Measurements from ENCODE around the gene CACNA2D2.

DNA sequence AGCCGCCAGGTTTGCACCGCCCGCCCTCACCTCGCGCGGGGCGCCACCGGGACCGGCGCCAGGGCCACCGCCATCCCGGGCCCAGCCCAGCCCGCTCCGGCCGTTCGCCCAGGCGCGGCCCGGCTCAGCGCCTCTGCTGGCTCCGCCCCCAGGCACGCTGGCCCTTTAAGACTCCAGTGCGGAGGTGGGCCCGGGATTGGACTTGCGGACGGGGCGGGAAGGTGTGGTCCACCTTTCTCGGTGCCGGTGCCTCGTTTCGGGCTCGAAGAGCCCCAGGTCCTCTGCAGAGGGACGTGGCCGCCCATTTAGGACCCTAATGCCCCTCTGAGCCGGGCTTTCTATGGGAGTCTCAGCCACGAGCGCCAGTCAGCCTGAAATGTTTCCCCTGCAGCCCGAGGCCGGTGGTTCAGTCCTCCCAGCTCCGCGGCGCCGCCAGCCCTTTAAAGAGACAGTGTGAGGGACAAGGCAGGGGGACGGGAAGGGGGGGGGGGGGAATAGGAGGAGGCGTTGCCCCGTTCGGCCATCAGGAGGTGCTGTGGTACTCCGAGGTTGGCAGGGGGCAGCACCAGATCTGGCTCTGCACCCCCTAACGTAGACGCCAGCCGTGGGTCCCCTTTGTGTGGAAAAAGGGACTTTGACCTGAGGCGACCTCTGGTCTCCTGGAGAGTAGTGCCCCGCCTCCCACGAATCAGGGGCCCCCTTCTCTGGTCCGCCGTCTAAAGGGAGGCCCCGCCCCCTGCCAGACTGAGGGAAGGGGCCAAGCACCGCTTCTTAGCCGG lies 181.9 kb downstream of the CACNA2D2 start:
- TF ChIP-seq, protein P1, sequence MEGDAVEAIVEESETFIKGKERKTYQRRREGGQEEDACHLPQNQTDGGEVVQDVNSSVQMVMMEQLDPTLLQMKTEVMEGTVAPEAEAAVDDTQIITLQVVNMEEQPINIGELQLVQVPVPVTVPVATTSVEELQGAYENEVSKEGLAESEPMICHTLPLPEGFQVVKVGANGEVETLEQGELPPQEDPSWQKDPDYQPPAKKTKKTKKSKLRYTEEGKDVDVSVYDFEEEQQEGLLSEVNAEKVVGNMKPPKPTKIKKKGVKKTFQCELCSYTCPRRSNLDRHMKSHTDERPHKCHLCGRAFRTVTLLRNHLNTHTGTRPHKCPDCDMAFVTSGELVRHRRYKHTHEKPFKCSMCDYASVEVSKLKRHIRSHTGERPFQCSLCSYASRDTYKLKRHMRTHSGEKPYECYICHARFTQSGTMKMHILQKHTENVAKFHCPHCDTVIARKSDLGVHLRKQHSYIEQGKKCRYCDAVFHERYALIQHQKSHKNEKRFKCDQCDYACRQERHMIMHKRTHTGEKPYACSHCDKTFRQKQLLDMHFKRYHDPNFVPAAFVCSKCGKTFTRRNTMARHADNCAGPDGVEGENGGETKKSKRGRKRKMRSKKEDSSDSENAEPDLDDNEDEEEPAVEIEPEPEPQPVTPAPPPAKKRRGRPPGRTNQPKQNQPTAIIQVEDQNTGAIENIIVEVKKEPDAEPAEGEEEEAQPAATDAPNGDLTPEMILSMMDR (IDR thresholded peaks at IDR 0.05; ENCODE audit: insufficient read depth, low read length), result peak; percentile 32
- TF ChIP-seq GABPA (IDR thresholded peaks at IDR 0.05; ENCODE audit: low read depth), result no peak
- TF ChIP-seq, protein P2, sequence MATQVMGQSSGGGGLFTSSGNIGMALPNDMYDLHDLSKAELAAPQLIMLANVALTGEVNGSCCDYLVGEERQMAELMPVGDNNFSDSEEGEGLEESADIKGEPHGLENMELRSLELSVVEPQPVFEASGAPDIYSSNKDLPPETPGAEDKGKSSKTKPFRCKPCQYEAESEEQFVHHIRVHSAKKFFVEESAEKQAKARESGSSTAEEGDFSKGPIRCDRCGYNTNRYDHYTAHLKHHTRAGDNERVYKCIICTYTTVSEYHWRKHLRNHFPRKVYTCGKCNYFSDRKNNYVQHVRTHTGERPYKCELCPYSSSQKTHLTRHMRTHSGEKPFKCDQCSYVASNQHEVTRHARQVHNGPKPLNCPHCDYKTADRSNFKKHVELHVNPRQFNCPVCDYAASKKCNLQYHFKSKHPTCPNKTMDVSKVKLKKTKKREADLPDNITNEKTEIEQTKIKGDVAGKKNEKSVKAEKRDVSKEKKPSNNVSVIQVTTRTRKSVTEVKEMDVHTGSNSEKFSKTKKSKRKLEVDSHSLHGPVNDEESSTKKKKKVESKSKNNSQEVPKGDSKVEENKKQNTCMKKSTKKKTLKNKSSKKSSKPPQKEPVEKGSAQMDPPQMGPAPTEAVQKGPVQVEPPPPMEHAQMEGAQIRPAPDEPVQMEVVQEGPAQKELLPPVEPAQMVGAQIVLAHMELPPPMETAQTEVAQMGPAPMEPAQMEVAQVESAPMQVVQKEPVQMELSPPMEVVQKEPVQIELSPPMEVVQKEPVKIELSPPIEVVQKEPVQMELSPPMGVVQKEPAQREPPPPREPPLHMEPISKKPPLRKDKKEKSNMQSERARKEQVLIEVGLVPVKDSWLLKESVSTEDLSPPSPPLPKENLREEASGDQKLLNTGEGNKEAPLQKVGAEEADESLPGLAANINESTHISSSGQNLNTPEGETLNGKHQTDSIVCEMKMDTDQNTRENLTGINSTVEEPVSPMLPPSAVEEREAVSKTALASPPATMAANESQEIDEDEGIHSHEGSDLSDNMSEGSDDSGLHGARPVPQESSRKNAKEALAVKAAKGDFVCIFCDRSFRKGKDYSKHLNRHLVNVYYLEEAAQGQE (IDR thresholded peaks at IDR 0.05; ENCODE audit: insufficient replicate concordance, low read depth), result no peak
